SU-DHL-6 (cell line): Measurements from ENCODE around the gene SPAG8.

Experiments used
- H2AFZ ChIP-seq: fragments of 200-600 bp; sonication (generic); 2 replicates; pipeline ENCODE4 v1.6.1; 2014; ENCODE audit warnings: low read depth, mild to moderate bottlenecking, moderate library complexity, mixed read lengths, antibody characterized with exemption, low read length; ENCODE audit not compliant: severe bottlenecking
- H3F3A ChIP-seq: fragments of 200-600 bp; shearing (Covaris generic); 2 replicates; pipeline ENCODE4 v1.6.0; 2016; ENCODE audit warnings: antibody characterized with exemption, mild to moderate bottlenecking; ENCODE audit not compliant: insufficient read depth
- H3K27ac ChIP-seq: fragments of 200-600 bp; sonication (generic); 2 replicates; pipeline ENCODE4 v1.5.1; 2016; ENCODE audit warnings: low read depth, mild to moderate bottlenecking, low read length, moderate library complexity, mixed read lengths
- H3K27me3 ChIP-seq: fragments of 200-600 bp; sonication (generic), shearing (Covaris generic); 2 replicates; pipeline ENCODE4 v1.6.0; 2014; ENCODE audit warnings: mild to moderate bottlenecking, low read length
- H3K36me3 ChIP-seq: fragments of 200-600 bp; sonication (generic); 2 replicates; pipeline ENCODE4 v1.6.1; 2014; ENCODE audit warnings: mild to moderate bottlenecking, low read length, mixed read lengths
- H3K4me2 ChIP-seq: fragments of 300-600, 200-600 bp; shearing (Covaris generic), sonication (generic); 2 replicates; pipeline ENCODE4 v1.6.0; 2014; ENCODE audit warnings: low read length, low read depth, mild to moderate bottlenecking; ENCODE audit not compliant: poor library complexity, severe bottlenecking
- H3K4me3 ChIP-seq: fragments of 200-600 bp; sonication (generic); 2 replicates; pipeline ENCODE4 v1.5.1; 2014; ENCODE audit warnings: antibody characterized with exemption, low read length, mild to moderate bottlenecking, mixed read lengths; ENCODE audit not compliant: insufficient read depth, poor library complexity, severe bottlenecking
- H3K79me2 ChIP-seq: fragments of 200-600 bp; sonication (generic); 2 replicates; pipeline ENCODE4 v1.6.1; 2014; ENCODE audit warnings: mild to moderate bottlenecking, low read length, moderate library complexity; ENCODE audit not compliant: insufficient read depth
- H3K9ac ChIP-seq: fragments of 200-600 bp; sonication (generic); 2 replicates; pipeline ENCODE4 v1.7.0; 2014; ENCODE audit warnings: mild to moderate bottlenecking, low read length
- H3K9me2 ChIP-seq: fragments of 200-600 bp; sonication (generic); replicated peaks from 2 replicates; pipeline ENCODE4 v1.6.1; 2014; ENCODE audit warnings: low read length; ENCODE audit not compliant: insufficient read depth
- H3K9me3 ChIP-seq: fragments of 200-600 bp; sonication (generic); 2 replicates; pipeline ENCODE4 v1.6.1; 2014; ENCODE audit warnings: low read length, mixed read lengths; ENCODE audit not compliant: insufficient read depth
- H4K20me1 ChIP-seq: fragments of 200-600 bp; sonication (generic); 2 replicates; pipeline ENCODE4 v1.6.1; 2014; ENCODE audit warnings: low read depth, mild to moderate bottlenecking, antibody characterized with exemption, low read length, moderate library complexity, mixed read lengths
- EZH2phosphoT487 ChIP-seq: fragments of 200-600 bp; sonication (generic), shearing (Covaris generic); conservative IDR thresholded peaks from 2 replicates; pipeline ENCODE4 v1.6.1; 2018; ENCODE audit warnings: mild to moderate bottlenecking, antibody characterized with exemption, low read length, moderate library complexity, mixed read lengths
- TF ChIP-seq, protein P1 (sequence below): fragments of 200-600 bp; sonication (generic); IDR thresholded peaks from one replicate; pipeline ENCODE4 v1.5.1; 2017; ENCODE audit warnings: antibody characterized with exemption, mild to moderate bottlenecking, low read length, moderate library complexity; ENCODE audit not compliant: insufficient read depth, poor library complexity, severe bottlenecking

Gene SPAG8

DNA sequence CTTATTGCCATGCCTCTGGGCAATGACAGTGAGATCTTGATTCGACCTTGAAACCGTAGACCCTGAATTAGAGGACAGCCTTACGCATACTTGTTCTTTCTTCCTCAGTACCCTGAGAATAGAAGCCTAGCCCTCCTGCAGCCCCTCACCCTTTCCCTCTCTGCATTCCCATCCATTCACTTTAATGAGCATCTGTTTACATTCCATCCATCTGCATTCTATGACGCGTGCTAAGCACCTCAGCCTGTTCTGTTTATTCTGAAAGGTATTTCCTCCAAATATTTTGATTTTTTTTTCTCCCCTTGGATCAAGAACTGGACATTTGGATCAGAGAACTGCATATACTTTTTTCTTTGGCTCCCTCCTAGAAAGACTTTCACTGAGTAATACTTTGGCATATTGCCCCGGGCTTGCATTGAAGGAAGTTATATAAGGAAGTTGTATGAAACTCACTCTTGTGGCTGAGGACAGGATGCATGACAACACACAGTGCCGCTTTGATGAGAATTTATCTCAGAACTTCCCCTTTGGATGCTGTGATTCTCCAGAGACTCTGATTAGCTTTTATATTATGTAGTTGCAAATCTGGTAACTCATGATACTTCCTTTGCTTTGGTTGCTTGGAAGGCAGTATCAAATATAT is 32.7 kb upstream of the SPAG8 start:
- no peaks in the 10 kb centered on the region for H3K9me2 ChIP-seq
- H2AFZ ChIP-seq, result no peak overlapping the region
- H3K9ac ChIP-seq, result no peak overlapping the region
- H3K36me3 ChIP-seq, result no peaks in the 10 kb centered on the region
- no peak for TF ChIP-seq EZH2phosphoT487
- TF ChIP-seq, protein P1, sequence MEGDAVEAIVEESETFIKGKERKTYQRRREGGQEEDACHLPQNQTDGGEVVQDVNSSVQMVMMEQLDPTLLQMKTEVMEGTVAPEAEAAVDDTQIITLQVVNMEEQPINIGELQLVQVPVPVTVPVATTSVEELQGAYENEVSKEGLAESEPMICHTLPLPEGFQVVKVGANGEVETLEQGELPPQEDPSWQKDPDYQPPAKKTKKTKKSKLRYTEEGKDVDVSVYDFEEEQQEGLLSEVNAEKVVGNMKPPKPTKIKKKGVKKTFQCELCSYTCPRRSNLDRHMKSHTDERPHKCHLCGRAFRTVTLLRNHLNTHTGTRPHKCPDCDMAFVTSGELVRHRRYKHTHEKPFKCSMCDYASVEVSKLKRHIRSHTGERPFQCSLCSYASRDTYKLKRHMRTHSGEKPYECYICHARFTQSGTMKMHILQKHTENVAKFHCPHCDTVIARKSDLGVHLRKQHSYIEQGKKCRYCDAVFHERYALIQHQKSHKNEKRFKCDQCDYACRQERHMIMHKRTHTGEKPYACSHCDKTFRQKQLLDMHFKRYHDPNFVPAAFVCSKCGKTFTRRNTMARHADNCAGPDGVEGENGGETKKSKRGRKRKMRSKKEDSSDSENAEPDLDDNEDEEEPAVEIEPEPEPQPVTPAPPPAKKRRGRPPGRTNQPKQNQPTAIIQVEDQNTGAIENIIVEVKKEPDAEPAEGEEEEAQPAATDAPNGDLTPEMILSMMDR, result no peak
- H3K4me2 ChIP-seq, result no peak overlapping the region
- no peaks in the 10 kb centered on the region for H3K9me3 ChIP-seq
- H3K79me2 ChIP-seq, result no peaks in the 10 kb centered on the region
- H3F3A ChIP-seq, result no peaks in the 10 kb centered on the region
- no peaks in the 10 kb centered on the region for H4K20me1 ChIP-seq
- H3K4me3 ChIP-seq, result no peak overlapping the region
- H3K27me3 ChIP-seq, result no peaks in the 10 kb centered on the region
- no peak overlapping the region for H3K27ac ChIP-seq

DNA sequence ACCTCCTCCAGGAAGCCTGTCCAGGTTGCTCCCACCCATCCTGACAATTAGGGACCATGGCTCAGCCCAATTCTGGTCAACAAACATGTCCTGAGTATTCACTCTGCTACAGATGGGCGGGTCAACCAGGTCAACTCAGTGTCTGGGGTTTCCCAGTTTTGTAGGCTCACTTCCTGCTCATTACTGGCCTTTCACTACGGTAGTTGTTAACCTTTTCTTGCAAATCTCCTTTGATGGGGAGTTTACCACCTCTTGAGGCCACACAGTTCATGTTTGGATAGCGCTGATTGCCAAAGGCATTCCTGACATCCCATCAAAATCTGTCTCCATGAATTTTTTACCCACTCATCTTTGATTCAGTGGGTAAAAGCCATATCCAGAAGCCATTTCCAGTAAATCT is 30.7 kb upstream of the SPAG8 start:
- Histone ChIP-seq H3K9me3 (no peaks in the 10 kb centered on the region), H3F3A (no peaks in the 10 kb centered on the region), H3K27me3 (no peaks in the 10 kb centered on the region), H3K79me2 (no peaks in the 10 kb centered on the region), H2AFZ (no peak overlapping the region), H3K9ac (no peak overlapping the region), H4K20me1 (no peaks in the 10 kb centered on the region), H3K4me2 (no peak overlapping the region), H3K4me3 (no peak overlapping the region), H3K36me3 (no peaks in the 10 kb centered on the region), H3K27ac (no peak overlapping the region), H3K9me2 (no peaks in the 10 kb centered on the region)
- TF ChIP-seq, protein P1, result no peak
- TF ChIP-seq EZH2phosphoT487, result no peak

DNA sequence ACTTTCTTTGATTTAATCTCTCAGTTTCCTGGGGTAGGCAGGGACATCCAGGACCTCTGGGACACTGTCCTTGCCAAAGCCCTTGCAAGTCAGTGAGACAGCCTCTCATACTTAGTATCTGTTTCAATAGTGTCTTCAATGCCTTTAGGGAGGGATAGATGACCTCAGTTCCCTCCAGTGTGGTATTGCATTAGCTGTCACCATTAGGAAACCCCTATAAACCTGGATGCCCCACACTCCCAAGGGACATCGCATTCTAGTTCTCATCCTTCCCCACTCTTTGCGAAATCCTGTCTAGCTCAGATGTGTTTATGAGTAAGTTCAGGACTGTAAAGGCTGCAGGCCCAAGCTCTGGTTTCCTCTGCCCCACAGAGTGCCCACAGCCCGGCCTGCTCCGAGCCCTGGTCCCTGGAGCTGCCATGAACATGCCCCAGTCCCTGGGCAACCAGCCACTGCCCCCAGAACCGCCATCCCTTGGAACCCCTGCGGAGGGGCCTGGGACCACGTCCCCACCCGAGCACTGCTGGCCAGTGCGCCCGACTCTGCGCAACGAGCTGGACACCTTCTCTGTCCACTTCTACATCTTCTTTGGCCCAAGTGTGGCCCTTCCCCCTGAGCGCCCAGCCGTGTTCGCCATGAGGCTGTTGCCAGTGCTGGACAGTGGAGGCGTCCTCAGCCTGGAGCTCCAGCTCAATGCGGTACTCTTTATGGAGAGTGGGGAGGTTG is 30.1 kb upstream of the SPAG8 start:
- H3F3A ChIP-seq, result no peaks in the 10 kb centered on the region
- H3K4me3 ChIP-seq, result no peak overlapping the region
- no peaks in the 10 kb centered on the region for H3K9me3 ChIP-seq
- H3K36me3 ChIP-seq, result no peaks in the 10 kb centered on the region
- H3K9ac ChIP-seq, result no peak overlapping the region
- no peaks in the 10 kb centered on the region for H3K27me3 ChIP-seq
- no peaks in the 10 kb centered on the region for H3K9me2 ChIP-seq
- H2AFZ ChIP-seq, result no peak overlapping the region
- no peak overlapping the region for H3K27ac ChIP-seq
- no peak overlapping the region for H3K4me2 ChIP-seq
- TF ChIP-seq EZH2phosphoT487, result no peak
- TF ChIP-seq, protein P1, result no peak
- H3K79me2 ChIP-seq, result no peaks in the 10 kb centered on the region
- no peaks in the 10 kb centered on the region for H4K20me1 ChIP-seq
